HG03571 (cell line): ENCODE measurements around the gene TLR6.

Experiments used
- ATAC-seq: cut with Tn5 transposase; IDR thresholded peaks from one replicate; pipeline ENCODE4 v1.9.1; 2021; ENCODE audit not compliant: unreplicated experiment

The TLR6 gene

GRCh38 chr4:38856524-38857337 lies at the start of gene TLR6:
TSS of gene TLR6 (minus strand) at chr4:38856817. CDS start at chr4:38829473, 27,344 bp downstream.
- no peak for ATAC-seq

GRCh38 chr4:38905652-38906385 lies 49.2 kb upstream of the TLR6 start:
- ATAC-seq, result no peak

GRCh38 chr4:38904682-38905081 lies 48.1 kb upstream of the TLR6 start:
- no peak for ATAC-seq

- ATAC-seq, result no peak
These were observed 47.6 kb upstream of the TLR6 start for GRCh38 chr4:38904090-38904666.

GRCh38 chr4:38902695-38903094 lies 46.1 kb upstream of the TLR6 start:
- no peak for ATAC-seq

GRCh38 chr4:38902221-38902620 lies 45.6 kb upstream of the TLR6 start:
- no peak for ATAC-seq

GRCh38 chr4:38898245-38898644 lies 41.6 kb upstream of the TLR6 start:
- no peak for ATAC-seq

GRCh38 chr4:38896940-38897339 lies 40.3 kb upstream of the TLR6 start:
- ATAC-seq, result no peak

- no peak for ATAC-seq
These were observed 37.8 kb upstream of the TLR6 start for GRCh38 chr4:38894322-38894982.

GRCh38 chr4:38891051-38891983 lies 34.7 kb upstream of the TLR6 start:
- no peak for ATAC-seq

GRCh38 chr4:38889143-38889542 lies 32.5 kb upstream of the TLR6 start:
- no peak for ATAC-seq

GRCh38 chr4:38884254-38884653 lies 27.6 kb upstream of the TLR6 start:
- ATAC-seq, result no peak

GRCh38 chr4:38876636-38877035 lies 20.0 kb upstream of the TLR6 start:
- ATAC-seq, result no peak

GRCh38 chr4:38873290-38873944 lies 16.8 kb upstream of the TLR6 start:
- no peak for ATAC-seq

GRCh38 chr4:38872620-38873019 lies 16.0 kb upstream of the TLR6 start:
- no peak for ATAC-seq

- ATAC-seq, result no peak
These were observed 15.0 kb upstream of the TLR6 start for GRCh38 chr4:38871593-38871992.

GRCh38 chr4:38870098-38870808 lies 13.6 kb upstream of the TLR6 start:
- ATAC-seq, result no peak

- no peak for ATAC-seq
These were observed 12.9 kb upstream of the TLR6 start for GRCh38 chr4:38869511-38869910.
